Erythroblast (primary cell): ENCODE data around the gene CPED1.

ENCODE experiments used
- GATA1 ChIP-seq: IDR thresholded peaks from 2 replicates; pipeline ENCODE4 v1.6.1; 2011; ENCODE audit warnings: low read depth, mild to moderate bottlenecking, control low read depth, low read length, moderate library complexity
- POLR2A ChIP-seq: IDR thresholded peaks from 2 replicates; pipeline ENCODE4 v1.6.1; 2011; ENCODE audit warnings: mild to moderate bottlenecking, low read length

DNA sequence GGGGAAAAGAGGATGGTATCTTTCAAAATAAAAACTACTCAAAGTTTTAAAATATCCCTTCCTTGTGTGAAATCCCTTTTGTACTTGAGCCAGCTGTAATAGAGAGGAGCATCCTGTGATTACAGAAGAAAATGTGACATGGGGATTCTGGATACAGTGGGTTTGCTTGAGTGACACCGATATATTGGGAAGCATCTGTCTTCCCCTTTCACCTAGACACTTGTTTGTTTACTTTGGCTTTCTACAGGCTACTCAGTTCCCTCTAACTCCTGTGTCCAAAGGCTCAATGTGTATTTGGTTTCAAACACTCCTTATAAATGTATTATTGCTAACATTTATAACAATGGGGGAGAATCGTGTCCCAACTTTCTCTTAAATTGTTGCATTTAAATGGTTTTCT, 24.4 kb downstream of the CPED1 start:
- TF ChIP-seq POLR2A (no peak), GATA1 (no peak)
